NCI-H146 treated with DMSO at 0.1 percent for 48 hours (cell line): Measurements from ENCODE around the gene RECQL5.
"Not testable (repeated sequence)": the region's sequence is repeated elsewhere in the genome, so short reads cannot be mapped to it uniquely, and the experiment has no call there.

Experiments
- DNase-seq: peaks from one replicate; lab custom pipeline; 2025; ENCODE audit not compliant: unreplicated experiment; lab: John Stamatoyannopoulos, UW

RECQL5 gene

DNA sequence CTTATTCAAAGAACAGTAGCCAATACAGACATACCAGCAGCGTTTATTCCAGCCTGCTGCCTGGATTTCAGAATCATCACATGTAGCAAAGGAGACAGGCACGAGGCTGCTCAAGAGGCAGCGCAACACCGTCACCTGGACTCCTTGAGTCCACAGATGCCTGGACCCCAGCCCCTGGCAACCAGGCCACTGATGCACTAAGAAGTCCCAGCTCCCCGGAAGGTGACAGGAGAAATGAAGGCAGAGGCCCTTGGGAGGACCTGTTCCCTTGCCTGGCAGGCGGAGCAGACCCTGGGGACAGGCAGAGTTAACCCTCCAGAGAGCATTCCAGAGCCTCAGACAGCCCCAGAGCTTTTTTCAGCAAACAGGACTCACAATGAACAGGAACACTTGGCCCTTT is 17.3 kb downstream of the RECQL5 start:
- DNase-seq: no peak

DNA sequence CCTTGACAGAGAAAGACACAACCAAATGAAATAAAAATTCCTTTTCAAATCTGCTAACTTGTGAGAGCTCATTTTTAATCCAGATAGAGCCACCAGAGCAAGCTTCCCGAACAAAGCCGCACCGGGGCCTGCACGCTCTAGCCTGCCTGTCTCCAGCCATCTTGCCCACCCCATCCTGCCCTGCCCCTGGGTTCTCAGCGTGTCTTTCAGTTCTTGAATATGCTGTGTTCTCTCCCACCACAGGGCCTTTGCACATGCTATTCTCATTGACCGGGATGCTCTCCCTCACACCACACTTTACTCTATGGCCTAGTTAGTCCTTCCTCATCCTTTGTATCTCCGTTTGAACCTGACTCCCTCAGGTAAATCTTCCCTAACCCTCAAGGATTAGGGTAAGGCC is 19.0 kb downstream of the RECQL5 start:
- DNase-seq: no peak

DNA sequence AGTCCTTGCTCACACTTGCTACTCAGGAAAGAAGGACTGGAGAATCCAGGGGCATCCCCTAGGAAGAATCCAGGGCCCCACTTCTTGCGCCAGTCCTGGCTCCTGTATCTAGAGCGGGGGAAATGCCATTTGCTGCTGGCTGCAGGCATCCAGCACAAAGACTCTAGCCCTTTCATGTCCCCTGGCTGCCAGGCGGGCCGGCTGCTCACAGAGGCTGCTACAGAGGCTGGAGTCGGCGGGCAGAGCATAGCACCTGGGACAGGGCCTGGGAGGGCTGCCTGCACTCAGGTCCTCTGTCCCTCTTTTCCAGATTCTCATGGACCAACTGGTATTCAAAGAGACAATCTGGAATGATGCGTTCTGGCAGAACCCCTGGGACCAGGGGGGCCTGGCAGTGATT is 19.9 kb downstream of the RECQL5 start:
- DNase-seq: no peak

DNA sequence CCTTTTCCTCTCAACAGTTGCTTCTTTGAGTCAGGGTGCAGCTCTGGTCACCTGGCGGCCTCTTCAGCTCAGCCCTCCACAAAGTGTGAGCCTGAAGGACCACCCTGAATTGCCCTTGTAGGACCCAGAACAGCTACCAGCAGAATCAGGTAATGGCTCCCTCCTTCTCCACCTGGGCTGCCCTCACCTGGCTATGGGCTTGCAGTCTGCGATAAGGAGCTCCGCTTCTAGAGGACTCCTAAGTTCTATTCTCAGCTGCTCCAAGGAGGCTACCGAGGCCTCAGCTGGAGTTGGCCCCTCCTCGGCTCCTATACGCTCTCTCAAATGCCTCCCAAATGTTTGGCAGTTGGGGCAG is 20.3 kb downstream of the RECQL5 start:
- no peak for DNase-seq

DNA sequence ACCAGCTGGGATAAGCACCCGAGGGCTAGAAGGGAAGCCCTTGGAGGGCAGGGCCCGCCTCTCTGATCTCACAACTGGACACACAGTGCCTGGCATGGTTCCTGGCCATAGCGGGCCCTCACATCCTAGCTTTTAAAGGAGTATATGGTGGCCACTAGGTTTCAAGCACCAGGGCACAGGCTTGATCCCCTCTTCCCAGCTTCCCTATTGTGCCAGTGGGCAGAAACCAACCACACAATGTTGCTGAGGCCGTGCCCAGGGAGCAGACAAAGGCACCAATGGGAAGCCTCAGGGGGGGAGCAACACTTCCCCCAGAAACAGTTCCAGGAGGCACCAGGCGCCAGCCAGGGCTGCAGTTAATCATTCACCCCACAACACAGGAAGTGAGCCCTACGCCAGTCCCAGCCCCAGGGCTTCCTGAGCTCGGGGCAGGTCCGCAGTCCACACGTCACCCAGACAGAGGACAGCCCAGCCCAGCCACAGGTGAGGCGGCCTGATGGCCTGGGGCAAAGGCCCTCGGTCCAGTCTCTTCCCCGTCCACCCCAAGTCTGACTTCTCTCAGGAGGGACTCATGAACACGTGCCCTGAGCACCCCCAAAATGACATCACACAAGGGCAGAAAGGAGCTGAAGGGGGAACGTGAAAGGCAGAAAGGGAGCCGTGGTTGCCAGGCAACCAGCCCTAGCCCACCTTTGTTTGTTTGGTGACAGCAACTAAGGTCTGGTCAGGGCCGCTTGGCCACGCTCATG is 20.9 kb downstream of the RECQL5 start:
- no peak for DNase-seq

DNA sequence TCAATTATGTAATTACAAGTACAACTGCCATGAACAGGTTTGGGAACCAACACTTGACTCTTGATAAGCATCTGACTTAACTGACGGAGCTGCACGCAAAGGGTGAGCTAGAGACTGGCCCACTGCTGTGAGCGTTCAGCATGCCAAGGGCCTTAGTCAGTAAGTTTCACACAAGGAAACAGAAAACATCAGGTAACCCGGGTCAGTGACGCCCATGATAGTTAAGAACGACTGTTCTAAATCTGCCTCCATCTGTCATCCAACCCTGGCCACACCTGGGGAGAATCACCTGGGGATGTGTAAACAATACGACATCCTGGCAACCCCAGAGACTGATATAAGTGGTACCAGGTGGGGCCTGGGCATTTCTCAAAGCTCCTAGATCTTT is 21.5 kb downstream of the RECQL5 start:
- DNase-seq: peak; percentile 72

DNA sequence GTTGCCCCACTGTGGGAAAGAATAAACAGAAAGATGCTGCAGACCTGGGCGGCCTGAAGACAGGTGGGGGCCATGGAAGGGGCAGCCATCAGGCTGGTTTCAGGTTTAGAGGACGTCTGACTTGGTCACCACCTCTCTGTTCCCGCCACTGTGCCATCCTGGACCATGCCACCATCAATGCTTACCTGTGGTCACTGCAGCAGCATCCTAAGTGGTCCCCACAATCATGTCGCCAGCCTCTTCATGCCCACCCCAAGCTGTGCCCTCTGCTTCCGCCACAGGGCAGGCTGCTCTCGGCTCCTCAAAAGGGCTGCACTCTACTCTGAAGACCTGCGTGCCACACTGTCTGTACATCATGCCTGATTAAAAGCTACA is 23.3 kb downstream of the RECQL5 start:
- DNase-seq: no peak

DNA sequence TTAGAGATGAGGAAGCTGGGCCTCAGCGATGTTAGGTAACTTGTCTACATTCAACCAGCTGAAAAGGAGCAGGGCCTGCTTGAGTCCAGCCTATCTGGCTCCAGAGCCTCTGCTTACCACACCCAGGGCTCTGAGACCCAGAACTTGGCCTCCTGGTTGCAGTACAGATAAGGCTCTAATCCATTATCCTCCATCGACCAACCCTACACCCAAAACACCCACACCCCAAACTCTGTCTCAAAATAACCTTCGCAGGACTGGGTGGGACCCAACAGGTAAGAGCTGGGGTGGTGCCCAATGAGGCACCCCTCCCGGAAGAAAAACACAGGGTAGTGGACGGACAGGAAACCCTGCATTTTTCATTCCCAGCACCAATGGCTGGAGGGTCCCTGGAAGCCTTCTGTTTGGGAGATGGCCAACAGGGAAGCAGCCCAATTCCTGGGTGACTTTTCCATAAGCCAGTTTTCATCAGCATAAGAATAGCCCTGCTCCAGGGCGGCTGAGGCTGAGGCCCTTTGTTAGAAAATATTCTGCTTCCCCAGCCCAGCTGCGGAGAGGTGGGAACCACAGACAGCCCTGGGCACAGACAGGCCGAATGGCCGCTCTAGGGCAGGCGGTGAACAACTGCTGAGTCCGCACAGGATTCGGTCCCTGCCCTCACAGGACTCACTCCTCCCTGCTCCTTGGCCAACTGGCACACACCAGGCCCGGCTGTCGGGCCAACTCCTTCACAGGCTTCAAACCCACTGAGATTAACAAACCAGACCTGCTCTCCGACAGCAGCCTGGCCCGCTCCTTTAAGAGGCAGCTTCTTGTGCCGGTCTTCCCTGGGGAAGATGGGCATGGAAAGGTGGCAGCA is 23.9 kb downstream of the RECQL5 start:
- no peak for DNase-seq

DNA sequence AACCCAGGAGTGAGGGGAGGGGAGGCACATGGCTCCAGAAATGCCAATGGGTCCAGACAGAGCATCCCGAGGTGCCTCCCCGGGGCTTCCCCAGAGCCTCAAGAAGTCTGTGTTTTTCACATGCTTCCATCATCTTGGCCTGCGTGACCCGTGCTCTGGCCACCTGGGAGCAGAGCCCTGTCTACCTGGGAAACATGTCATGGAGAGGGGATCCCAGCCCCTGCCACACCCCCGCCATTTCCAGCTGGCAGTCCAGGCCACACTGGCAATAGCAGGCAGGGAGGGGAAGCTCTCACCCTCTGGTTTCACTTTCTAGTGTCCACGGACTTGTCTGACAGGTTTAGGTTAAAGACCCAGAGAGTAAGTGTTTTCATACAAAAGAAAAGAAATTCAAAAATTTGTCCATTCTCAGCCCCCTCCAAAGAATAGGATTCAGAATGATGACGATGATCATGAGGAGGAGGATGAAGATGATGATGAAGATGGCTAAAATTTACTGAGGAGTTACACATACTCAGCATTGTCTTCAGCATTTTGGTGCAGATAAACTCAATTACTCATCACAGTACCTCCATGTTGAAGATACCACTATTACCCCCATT is 24.7 kb downstream of the RECQL5 start:
- no peak for DNase-seq

DNA sequence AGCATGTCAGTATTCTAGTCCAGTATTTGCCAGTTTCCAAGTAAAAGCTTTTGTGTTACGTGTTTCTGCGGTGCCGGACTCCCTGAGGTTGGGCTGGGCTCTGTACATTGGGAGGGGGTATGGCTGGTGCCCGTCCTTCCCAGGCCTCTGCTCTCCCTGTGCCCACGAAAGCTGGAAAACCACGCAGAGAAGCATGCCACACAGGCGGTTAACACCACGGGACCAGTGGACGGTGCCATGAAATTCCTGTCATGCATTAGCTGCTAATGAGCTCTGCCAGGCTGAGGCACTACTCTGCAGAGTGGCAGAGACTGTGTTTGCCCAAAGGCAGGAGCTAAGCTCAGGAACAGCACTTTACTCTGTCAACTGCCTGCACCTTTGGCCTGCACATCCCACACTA is 25.6 kb downstream of the RECQL5 start:
- no peak for DNase-seq

DNA sequence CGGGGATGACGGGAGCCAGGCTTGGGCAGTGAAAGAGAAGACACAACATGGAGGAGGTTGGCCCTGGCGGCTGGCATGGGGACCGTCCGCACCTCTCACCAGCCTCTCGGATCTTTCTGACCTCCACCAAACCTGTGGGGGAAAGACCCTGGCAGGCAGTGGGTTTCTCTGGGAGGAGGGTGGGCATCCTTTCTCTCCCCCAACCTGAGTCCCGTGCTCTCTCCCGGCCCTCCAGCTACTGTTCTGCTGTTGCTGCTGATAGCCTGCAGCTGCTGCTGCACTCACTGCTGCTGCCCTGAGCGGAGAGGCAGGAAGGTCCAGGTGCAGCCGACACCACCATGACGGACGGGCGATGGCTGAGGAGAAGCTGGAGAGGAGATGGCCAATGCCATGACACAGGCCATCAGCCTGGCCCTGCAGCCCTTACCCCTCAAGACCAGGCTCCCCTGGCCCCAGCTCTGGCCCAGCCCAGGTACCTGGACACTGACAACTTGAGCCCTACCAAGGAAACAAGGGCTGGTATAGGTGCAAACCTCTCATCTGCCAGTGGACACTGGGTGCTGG is 26.3 kb downstream of the RECQL5 start:
- no peak for DNase-seq

DNA sequence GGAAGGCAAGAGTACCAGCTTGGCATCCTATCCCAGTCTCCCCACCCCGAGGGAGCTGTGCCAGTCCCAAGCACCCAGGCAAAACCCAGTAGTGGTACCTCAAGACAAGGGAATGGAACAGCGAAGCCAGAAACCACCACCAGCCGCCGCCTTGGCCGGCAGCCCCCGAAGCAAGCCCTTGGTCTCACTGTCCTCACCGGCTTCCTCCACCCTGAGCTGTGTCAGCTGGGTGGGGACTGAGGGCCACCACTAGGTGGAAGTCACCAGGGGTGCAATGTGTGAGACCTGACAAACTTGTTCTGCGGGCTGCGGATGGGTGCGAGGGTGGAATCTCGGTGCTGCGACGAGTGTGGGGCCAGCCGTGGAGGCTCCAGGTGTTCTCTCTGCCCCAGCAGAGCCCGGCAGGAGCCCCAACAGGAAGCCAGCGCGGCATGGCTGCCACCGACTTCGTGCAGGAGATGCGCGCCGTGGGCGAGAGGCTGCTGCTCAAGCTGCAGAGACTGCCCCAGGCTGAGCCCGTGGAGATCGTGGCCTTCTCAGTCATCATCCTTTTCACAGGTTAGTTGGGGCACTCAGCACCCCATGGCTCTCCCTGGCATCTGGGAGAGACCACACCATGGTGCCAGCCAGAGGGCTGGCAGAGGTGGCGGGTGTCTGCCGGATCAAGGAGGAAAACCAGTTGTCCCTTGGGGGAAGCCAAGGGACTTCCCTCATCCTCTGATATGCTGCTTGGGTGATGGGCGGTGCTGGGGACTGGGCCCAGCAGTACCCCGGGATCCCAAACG is 27.0 kb downstream of the RECQL5 start:
- no peak for DNase-seq

DNA sequence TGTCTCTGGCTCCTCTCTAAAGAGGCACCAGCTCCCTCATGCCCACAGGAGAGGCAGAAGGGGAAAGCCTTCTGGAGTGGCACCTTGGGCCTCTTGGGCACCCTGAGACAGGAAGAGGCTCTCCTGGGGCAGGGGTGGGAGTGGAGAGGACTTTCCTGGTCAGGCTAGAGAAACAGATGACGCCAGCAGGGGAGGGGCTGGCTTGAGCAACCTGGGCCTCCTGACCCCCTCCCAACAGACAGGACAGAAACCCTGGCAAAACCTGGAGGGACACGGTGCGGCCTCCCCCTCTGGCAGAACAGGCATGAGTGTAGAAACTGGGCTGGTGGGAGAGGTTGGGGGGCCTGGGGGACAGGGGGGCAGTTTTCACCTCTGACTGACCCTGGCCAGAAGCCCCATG is 27.6 kb downstream of the RECQL5 start:
- DNase-seq: no peak

DNA sequence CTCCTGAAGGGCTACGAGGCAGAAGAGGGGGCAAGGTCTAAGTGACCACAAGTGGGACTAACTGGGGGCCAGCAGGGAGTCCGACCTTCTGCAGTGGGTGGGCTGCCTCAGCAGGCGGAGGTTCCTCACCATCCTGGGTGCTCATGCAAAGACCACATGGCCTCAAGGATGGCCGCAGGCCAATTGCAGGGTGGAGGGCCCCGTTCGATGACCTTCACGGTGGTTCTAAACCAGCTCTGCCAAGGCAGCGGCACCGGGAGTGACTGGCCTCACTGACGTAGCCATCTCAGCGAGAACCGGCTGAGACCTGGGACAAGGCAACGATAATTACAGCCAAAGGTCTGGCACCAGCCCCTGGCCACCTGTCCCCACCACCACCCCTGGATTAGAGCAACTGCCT is 28.1 kb downstream of the RECQL5 start:
- no peak for DNase-seq

DNA sequence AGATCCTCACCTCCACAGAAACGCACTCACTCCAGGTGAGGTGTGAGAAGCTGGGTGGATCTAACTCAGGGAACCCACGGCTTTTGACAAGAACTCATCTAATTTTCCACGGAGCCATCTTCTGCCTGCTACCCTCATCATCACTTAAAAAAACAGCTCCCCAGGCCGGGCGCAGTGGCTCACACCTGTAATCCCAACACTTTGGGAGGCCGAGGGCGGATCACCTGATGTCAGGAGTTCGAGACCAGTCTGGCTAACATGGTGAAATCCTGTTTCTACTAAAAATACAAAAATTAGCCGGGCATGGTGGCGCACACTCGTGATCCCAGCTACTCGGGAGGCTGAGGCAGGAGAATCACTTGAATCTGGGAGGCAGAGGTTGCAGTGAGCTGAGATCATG is 28.9 kb downstream of the RECQL5 start:
- not testable (repeated sequence) for DNase-seq

DNA sequence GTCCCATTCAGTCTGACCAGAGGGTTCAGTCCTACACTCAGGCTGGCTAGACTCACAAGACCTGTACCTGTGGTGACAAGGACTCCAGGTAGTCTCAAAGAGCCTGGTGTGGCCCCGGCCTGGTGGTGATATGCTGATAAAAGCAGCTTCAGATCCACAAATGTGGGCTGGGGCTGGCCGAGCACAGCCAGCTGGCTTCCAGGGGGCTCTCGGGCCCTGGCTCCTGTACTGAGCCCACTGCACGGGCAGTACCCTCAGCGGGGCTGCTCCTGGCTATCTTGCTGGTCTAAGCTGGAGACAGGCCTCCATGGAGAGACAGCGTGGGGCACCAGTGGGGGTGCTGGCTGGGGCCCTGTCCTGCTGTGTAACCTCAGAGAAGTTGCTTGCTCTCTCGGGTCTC is 29.4 kb downstream of the RECQL5 start:
- DNase-seq: no peak

DNA sequence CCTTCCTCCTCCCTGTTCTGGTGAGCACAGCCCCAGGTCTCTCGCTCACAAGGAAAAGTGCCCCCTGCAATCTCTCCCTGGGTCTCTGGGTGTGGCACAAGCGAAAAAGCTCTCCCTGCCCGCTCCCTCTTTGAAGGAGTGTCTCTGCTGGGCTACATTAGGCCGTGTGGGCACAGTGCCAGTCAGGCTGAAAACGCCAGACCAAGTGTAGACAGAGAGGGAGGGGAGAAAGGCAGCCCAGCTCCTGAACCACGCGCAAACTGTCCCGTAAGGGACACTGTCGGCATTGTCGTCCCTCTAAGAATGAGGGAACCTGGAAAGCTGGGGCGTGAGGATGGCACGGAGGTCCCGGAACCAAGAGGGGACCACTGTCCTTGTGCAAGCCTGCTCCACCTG is 29.8 kb downstream of the RECQL5 start:
- no peak for DNase-seq

DNA sequence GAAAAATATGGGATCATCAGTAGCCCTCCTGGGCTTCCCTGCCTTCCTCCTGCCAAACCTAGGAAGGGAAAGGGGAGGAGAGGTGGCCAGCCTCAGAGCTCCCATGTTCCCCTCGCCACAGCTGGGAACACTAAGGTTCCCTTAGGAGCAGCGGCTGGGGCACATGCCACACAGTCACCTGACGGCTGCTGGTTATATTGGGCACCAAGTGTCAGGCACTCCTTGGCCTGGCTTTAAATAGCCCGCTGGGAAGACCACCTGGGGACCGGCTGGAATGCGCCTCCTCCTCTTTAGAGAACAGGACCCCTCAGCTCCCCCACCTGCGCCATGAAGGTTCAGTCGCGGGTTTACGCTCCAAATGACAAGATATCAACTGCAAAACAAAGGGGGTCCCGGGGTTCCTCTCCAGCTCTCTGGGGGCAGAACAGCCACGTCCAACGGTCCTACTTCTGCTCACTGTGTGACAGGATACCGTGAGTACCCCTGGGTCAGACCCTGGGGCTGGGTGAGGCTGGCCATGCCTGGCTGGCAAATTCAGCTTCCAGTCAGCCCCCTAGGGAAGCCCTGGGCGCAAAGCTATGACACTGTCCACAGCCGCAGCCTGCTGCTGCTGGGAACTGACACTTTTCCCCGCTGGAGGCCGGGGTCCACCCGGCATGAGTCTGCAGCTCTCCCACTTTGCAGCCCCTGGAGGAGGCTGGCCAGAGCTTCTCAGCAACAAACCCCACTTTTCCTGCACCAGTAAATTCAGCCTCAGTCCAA is 30.4 kb downstream of the RECQL5 start:
- no peak for DNase-seq

DNA sequence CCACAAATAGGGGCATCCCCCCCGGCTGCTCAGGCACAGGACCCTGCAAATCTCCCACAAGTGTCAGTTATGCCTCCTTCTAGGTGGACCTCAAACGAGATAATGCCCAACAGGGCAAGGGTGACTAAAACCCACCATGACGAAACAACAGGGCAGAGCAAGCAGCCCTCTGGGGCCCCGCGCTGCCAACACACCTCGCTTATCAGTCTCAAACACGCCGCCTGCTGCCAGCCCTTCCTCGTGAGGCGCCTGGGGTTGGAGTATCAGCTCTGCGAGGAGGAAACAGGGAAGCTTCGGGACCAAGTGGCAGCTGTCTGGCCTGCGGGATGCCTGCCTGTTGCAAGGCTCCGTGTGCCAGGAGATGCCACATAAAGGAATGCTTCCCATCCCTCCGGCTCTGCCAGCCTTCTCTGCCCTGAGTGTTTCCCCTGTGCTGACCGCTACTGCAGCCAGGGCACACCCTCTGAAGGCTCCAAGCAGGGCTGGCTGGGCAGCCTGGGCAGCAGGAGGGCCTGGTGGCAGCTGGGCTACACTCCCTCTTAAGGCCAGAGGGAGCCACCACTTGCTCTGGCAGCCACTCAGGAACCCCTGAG is 31.2 kb downstream of the RECQL5 start:
- no peak for DNase-seq
